Neural progenitor cell (in vitro differentiated cells): ENCODE measurements around the gene PEAK3. TPM values are rescaled to one million over a fixed set of nuclear protein-coding genes. Genes with fewer than 3 reads are reported as not detected.

Experiments
- DNase-seq: peaks from one replicate; pipeline ENCODE4 v3.0.0-alpha.2; 2016; ENCODE audit warnings: low spot score
- H2AFZ ChIP-seq: fragments of 200-600 bp; sonication (generic); replicated peaks from 2 replicates; pipeline ENCODE4 v1.6.1; 2016; ENCODE audit warnings: antibody characterized with exemption
- H3F3A ChIP-seq: fragments of 200-600 bp; sonication (generic); 2 replicates; pipeline ENCODE4 v1.6.1; 2016; ENCODE audit warnings: antibody characterized with exemption, low read depth
- H3K27ac ChIP-seq: fragments of 200-600 bp; sonication (generic); 2 replicates; pipeline ENCODE4 v1.5.1; 2016; ENCODE audit warnings: mild to moderate bottlenecking
- H3K27me3 ChIP-seq: fragments of 200-600 bp; sonication (generic); 2 replicates; pipeline ENCODE4 v1.6.1; 2016; ENCODE audit warnings: mild to moderate bottlenecking, moderate library complexity
- H3K36me3 ChIP-seq: fragments of 200-600 bp; sonication (generic); 2 replicates; pipeline ENCODE4 v1.5.1; 2016
- H3K4me1 ChIP-seq: fragments of 200-600 bp; sonication (generic); 2 replicates; pipeline ENCODE4 v1.6.1; 2016; ENCODE audit warnings: mixed run types
- H3K4me2 ChIP-seq: fragments of 200-600 bp; sonication (generic); 2 replicates; pipeline ENCODE4 v1.6.1; 2016
- H3K4me3 ChIP-seq: fragments of 200-600 bp; sonication (generic); 2 replicates; pipeline ENCODE4 v1.5.1; 2016
- H3K79me2 ChIP-seq: fragments of 200-600 bp; sonication (generic); 2 replicates; pipeline ENCODE4 v1.6.1; 2016; ENCODE audit warnings: low read depth
- H3K9ac ChIP-seq: fragments of 200-600 bp; sonication (generic); 2 replicates; pipeline ENCODE4 v1.6.1; 2016
- H3K9me3 ChIP-seq: fragments of 200-600 bp; sonication (generic); 2 replicates; pipeline ENCODE4 v1.5.1; 2016; ENCODE audit warnings: low read depth
- H4K20me1 ChIP-seq: fragments of 200-600 bp; sonication (generic); 2 replicates; pipeline ENCODE4 v1.6.1; 2016; ENCODE audit warnings: low read depth
- H3K27ac Mint-ChIP-seq: 3 replicates; pipeline ENCODE4 v1.8.0; 2021; ENCODE audit warnings: mixed read lengths
- H3K27me3 Mint-ChIP-seq: 2 replicates; pipeline ENCODE4 v1.8.0; 2022; ENCODE audit warnings: low read depth, mild to moderate bottlenecking, inconsistent platforms, moderate library complexity, mixed read lengths; ENCODE audit not compliant: insufficient read depth
- H3K36me3 Mint-ChIP-seq: 3 replicates; pipeline ENCODE4 v1.8.0; 2021; ENCODE audit warnings: mixed read lengths
- H3K4me1 Mint-ChIP-seq: 3 replicates; pipeline ENCODE4 v1.8.0; 2021; ENCODE audit warnings: mixed read lengths
- H3K4me3 Mint-ChIP-seq: 3 replicates; pipeline ENCODE4 v1.8.0; 2021; ENCODE audit warnings: mild to moderate bottlenecking, moderate library complexity, mixed read lengths
- H3K9me3 Mint-ChIP-seq: 3 replicates; pipeline ENCODE4 v1.8.0; 2020; ENCODE audit warnings: mixed read lengths
- CTCF ChIP-seq: fragments of 200-600 bp; sonication (generic); IDR thresholded peaks from 2 replicates; pipeline ENCODE4 v1.5.1; 2017; ENCODE audit warnings: antibody characterized with exemption, mild to moderate bottlenecking
- EZH2 ChIP-seq: fragments of 200-600 bp; sonication (generic); IDR thresholded peaks from 2 replicates; pipeline ENCODE4 v1.6.1; 2017; ENCODE audit warnings: antibody characterized with exemption, mild to moderate bottlenecking, moderate library complexity
- EZH2phosphoT487 ChIP-seq: fragments of 200-600 bp; sonication (generic); IDR thresholded peaks from 2 replicates; pipeline ENCODE4 v1.6.1; 2017; ENCODE audit warnings: antibody characterized with exemption
- total RNA-seq: library from RNA; depleted of rRNA; stranded (reverse); fragments of >200 nt; gene quantifications from 2 replicates; pipeline ENCODE4 v1.2.3, GENCODE V29; 2015; ENCODE audit warnings: low replicate concordance

Gene PEAK3
- total RNA-seq, 1 donor from 2014 or later, result not detected

GRCh38 chr19:2239771-2240770 is 41.9 kb downstream of the PEAK3 start:
- Histone ChIP-seq H3K27me3 (no peaks in the 10 kb centered on the region), H3K4me3 (peak overlapping the region; percentile 72), H3F3A (peaks cover 30% of the 10 kb centered on the region), H3K4me1 (peaks cover 41% of the 10 kb centered on the region), H3K79me2 (peaks cover 87% of the 10 kb centered on the region), H3K36me3 (no peaks in the 10 kb centered on the region), H3K9ac (peak overlapping the region; percentile 60), H3K27ac (peak overlapping the region; percentile 21), H4K20me1 (peaks cover 86% of the 10 kb centered on the region), H2AFZ (no peak overlapping the region), H3K9me3 (no peaks in the 10 kb centered on the region), H3K4me2 (peak overlapping the region; percentile 81)
- DNase-seq, result peak; percentile 90
- Mint-ChIP-seq H3K27ac (peak overlapping the region; percentile 88), H3K4me3 (peak overlapping the region; percentile 99), H3K9me3 (no peaks in the 10 kb centered on the region), H3K4me1 (peaks cover 55% of the 10 kb centered on the region), H3K27me3 (peaks cover 6% of the 10 kb centered on the region), H3K36me3 (peaks cover 10% of the 10 kb centered on the region)
- TF ChIP-seq EZH2phosphoT487, result no peak
- no peak for TF ChIP-seq EZH2
- no peak for TF ChIP-seq CTCF

- no peaks in the 10 kb centered on the region for H3K9me3 ChIP-seq
- no peak overlapping the region for H3K9ac ChIP-seq
- H3K27me3 ChIP-seq, result no peaks in the 10 kb centered on the region
- peak overlapping the region; percentile 72 for H3K4me3 ChIP-seq
- TF ChIP-seq EZH2phosphoT487 (no peak), EZH2 (no peak), CTCF (no peak)
- Mint-ChIP-seq H3K4me1 (peaks cover 61% of the 10 kb centered on the region), H3K27ac (peak overlapping the region; percentile 86), H3K27me3 (peaks cover 6% of the 10 kb centered on the region), H3K9me3 (no peaks in the 10 kb centered on the region), H3K4me3 (peak overlapping the region; percentile 99), H3K36me3 (peaks cover 11% of the 10 kb centered on the region)
- H2AFZ ChIP-seq, result no peak overlapping the region
- peaks cover 30% of the 10 kb centered on the region for H3F3A ChIP-seq
- H3K4me1 ChIP-seq, result peaks cover 44% of the 10 kb centered on the region
- H3K36me3 ChIP-seq, result no peaks in the 10 kb centered on the region
- H4K20me1 ChIP-seq, result peaks cover 85% of the 10 kb centered on the region
- no peak overlapping the region for H3K27ac ChIP-seq
- peaks cover 91% of the 10 kb centered on the region for H3K79me2 ChIP-seq
- peak overlapping the region; percentile 81 for H3K4me2 ChIP-seq
- DNase-seq, result no peak
Measured at GRCh38 chr19:2239173-2239572, 42.8 kb downstream of the PEAK3 start.

- peaks cover 80% of the 10 kb centered on the region for H4K20me1 ChIP-seq
- H3F3A ChIP-seq, result peaks cover 30% of the 10 kb centered on the region
- Mint-ChIP-seq H3K4me3 (peak overlapping the region; percentile 99), H3K4me1 (peaks cover 63% of the 10 kb centered on the region), H3K27ac (peak overlapping the region; percentile 98), H3K9me3 (no peaks in the 10 kb centered on the region), H3K27me3 (peaks cover 8% of the 10 kb centered on the region), H3K36me3 (peaks cover 13% of the 10 kb centered on the region)
- peaks cover 84% of the 10 kb centered on the region for H3K79me2 ChIP-seq
- peaks cover 44% of the 10 kb centered on the region for H3K4me1 ChIP-seq
- H3K36me3 ChIP-seq, result no peaks in the 10 kb centered on the region
- H3K27me3 ChIP-seq, result no peaks in the 10 kb centered on the region
- no peak overlapping the region for H3K27ac ChIP-seq
- no peaks in the 10 kb centered on the region for H3K9me3 ChIP-seq
- peak overlapping the region; percentile 31 for H3K9ac ChIP-seq
- no peak overlapping the region for H2AFZ ChIP-seq
- DNase-seq, result no peak
- peak overlapping the region; percentile 72 for H3K4me3 ChIP-seq
- H3K4me2 ChIP-seq, result peak overlapping the region; percentile 81
- TF ChIP-seq CTCF (no peak), EZH2phosphoT487 (no peak), EZH2 (no peak)
Measured at GRCh38 chr19:2237869-2238153, 44.2 kb downstream of the PEAK3 start.
